ENCODE data around the gene EXD3. TPM values are rescaled to one million over a fixed set of nuclear protein-coding genes. Genes with fewer than 3 reads are reported as not detected.

EXD3 gene
- total RNA-seq (10 to 100 TPM; 17.5 to 21.5 TPM), polyA plus RNA-seq (10 to 100 TPM in 1 of 2 donors, 1 to 10 TPM in 1; 8.6 to 30.5 TPM)
- long read RNA-seq, donor 1, partial matches to known transcripts: 9 of 11 reads
- long read RNA-seq, donor 1, other reads (novel, unspliced or antisense): 0 of 11 reads
- long read RNA-seq, donor 2, partial matches to known transcripts: 0 of 1 reads
- long read RNA-seq, donor 2, other reads (novel, unspliced or antisense): 0 of 1 reads
- long read RNA-seq, donor 3, partial matches to known transcripts: 5 of 7 reads
- long read RNA-seq, donor 3, other reads (novel, unspliced or antisense): 0 of 7 reads
- long read RNA-seq, donor 4, partial matches to known transcripts: 0 of 3 reads
- long read RNA-seq, donor 4, other reads (novel, unspliced or antisense): 0 of 3 reads
- long read RNA-seq, donor 5, partial matches to known transcripts: 12 of 13 reads
- long read RNA-seq, donor 5, other reads (novel, unspliced or antisense): 0 of 13 reads

- Histone ChIP-seq H3K4me3 (peak within 1 kb of the TSS; percentile 89), H3K9ac (ENCODE audit: insufficient read depth in 1 of 2, low read length in 2 of 2) (peak within 1 kb of the TSS; percentile 43 to 56), H3K27ac (ENCODE audit: low read depth in 1 of 2, low read length in 1 of 2) (peak within 1 kb of the TSS; percentile 86 to 94), H3K27me3 (ENCODE audit: control insufficient read depth in 3 of 3, insufficient read depth in 3 of 3, low read length in 2 of 3) (no peaks in the 10 kb centered on the region), H3K9me3 (ENCODE audit: control insufficient read depth in 4 of 4, insufficient read depth in 3 of 4, low read length in 3 of 4) (no peaks in the 10 kb centered on the region), H3K4me1 (ENCODE audit: control insufficient read depth in 5 of 5, insufficient read depth in 5 of 5, low read length in 5 of 5) (peaks cover 0 to 13% (median 3%) of the 10 kb centered on the region in 5 donors), H3K36me3 (ENCODE audit: control insufficient read depth in 4 of 4, insufficient read depth in 4 of 4, low read length in 4 of 4) (no peaks in the 10 kb centered on the region)
- 0 to 1% methylated on average over 41 to 113 of the region's 113 CpGs for WGBS, 2 donors
- ATAC-seq (ENCODE audit: insufficient read depth, low FRiP score) (peak; percentile 96), DNase-seq (peak; percentile 90 to 93 (median 93))
- peak; percentile 58 for TF ChIP-seq CTCF (IDR thresholded peaks at IDR 0.05; ENCODE audit: control extremely low read depth, extremely low read depth)
Measured at GRCh38 chr9:137422604-137423513, at the start of gene EXD3, which contains the start of gene NOXA1. EXD3 (minus strand) TSS chr9:137423162; CDS start chr9:137395357, 27,805 bp downstream. NOXA1 (plus strand) TSS chr9:137423393; CDS start chr9:137423530, 137 bp downstream.

GRCh38 chr9:137470785-137471184 lies 47.8 kb upstream of the EXD3 start:
- no peak overlapping the region for H3K27ac ChIP-seq (ENCODE audit: low read depth in 1 of 2, low read length in 1 of 2)
- ATAC-seq (ENCODE audit: insufficient read depth, low FRiP score) (no peak), DNase-seq (no peak)
- TF ChIP-seq CTCF (IDR thresholded peaks at IDR 0.05; ENCODE audit: control extremely low read depth, extremely low read depth): no peak
- WGBS, 2 donors: 24 to 48% methylated on average over 7 of the region's 7 CpGs
- no peak overlapping the region for H3K9ac ChIP-seq (ENCODE audit: insufficient read depth in 1 of 2, low read length in 2 of 2)
- no peak overlapping the region for H3K4me3 ChIP-seq
- peaks cover 0 to 5% (median 1%) of the 10 kb centered on the region in 4 donors for H3K9me3 ChIP-seq (ENCODE audit: control insufficient read depth in 4 of 4, insufficient read depth in 3 of 4, low read length in 3 of 4)
- no peaks in the 10 kb centered on the region for H3K36me3 ChIP-seq (ENCODE audit: control insufficient read depth in 4 of 4, insufficient read depth in 4 of 4, low read length in 4 of 4)
- H3K4me1 ChIP-seq (ENCODE audit: control insufficient read depth in 5 of 5, insufficient read depth in 5 of 5, low read length in 5 of 5): no peaks in the 10 kb centered on the region
- no peaks in the 10 kb centered on the region for H3K27me3 ChIP-seq (ENCODE audit: control insufficient read depth in 3 of 3, insufficient read depth in 3 of 3, low read length in 2 of 3)

- Histone ChIP-seq H3K36me3 (ENCODE audit: control insufficient read depth in 4 of 4, insufficient read depth in 4 of 4, low read length in 4 of 4) (no peaks in the 10 kb centered on the region), H3K9ac (ENCODE audit: insufficient read depth in 1 of 2, low read length in 2 of 2) (no peak overlapping the region), H3K27ac (ENCODE audit: low read depth in 1 of 2, low read length in 1 of 2) (no peak overlapping the region), H3K27me3 (ENCODE audit: control insufficient read depth in 3 of 3, insufficient read depth in 3 of 3, low read length in 2 of 3) (no peaks in the 10 kb centered on the region), H3K4me1 (ENCODE audit: control insufficient read depth in 5 of 5, insufficient read depth in 5 of 5, low read length in 5 of 5) (no peaks in the 10 kb centered on the region), H3K4me3 (no peak overlapping the region), H3K9me3 (ENCODE audit: control insufficient read depth in 4 of 4, insufficient read depth in 3 of 4, low read length in 3 of 4) (no peaks in the 10 kb centered on the region)
- ATAC-seq (ENCODE audit: insufficient read depth, low FRiP score) (no peak), DNase-seq (no peak)
- 96 to 97% methylated on average over 7 of the region's 7 CpGs for WGBS, 2 donors
- TF ChIP-seq CTCF (IDR thresholded peaks at IDR 0.05; ENCODE audit: control extremely low read depth, extremely low read depth): no peak
Measured at GRCh38 chr9:137467896-137468295, 44.9 kb upstream of the EXD3 start.

All from lung (tissue), 16 donors.